WTC11 (cell line): ENCODE results near the gene ITM2A. TPM values are rescaled to one million over a fixed set of nuclear protein-coding genes. Genes with fewer than 3 reads are reported as not detected.

Experiments used
- ATAC-seq: fragments of 200-7000 bp; cut with Tn5 transposase; 2 replicates; pipeline ENCODE4 v1.10.0; 2021; ENCODE audit warnings: mild to moderate bottlenecking, moderate library complexity
- CTCF ChIA-PET: fragments of 300-600 bp; sonication (Branson Sonifier 250); formaldehyde crosslinking; loops from one replicate; lab custom pipeline; 2021; ENCODE audit warnings: antibody characterized with exemption; lab: Charles Lee
- POLR2A ChIA-PET: fragments of 350-600 bp; sonication (Branson Sonifier 250); formaldehyde crosslinking; loops from one replicate; lab custom pipeline; 2021; ENCODE audit warnings: antibody characterized with exemption; lab: Charles Lee
- DNase-seq: peaks from one replicate; pipeline ENCODE4 v3.0.0; 2021; ENCODE audit warnings: low spot score
- H3K27ac Mint-ChIP-seq: 2 replicates; pipeline ENCODE4 v1.8.0; 2021; ENCODE audit warnings: mixed read lengths
- H3K27me3 Mint-ChIP-seq: 2 replicates; pipeline ENCODE4 v1.8.0; 2021; ENCODE audit warnings: low read depth, mild to moderate bottlenecking, moderate library complexity, mixed read lengths
- H3K36me3 Mint-ChIP-seq: 2 replicates; pipeline ENCODE4 v1.8.0; 2021; ENCODE audit warnings: mixed read lengths
- H3K4me1 Mint-ChIP-seq: 2 replicates; pipeline ENCODE4 v1.8.0; 2022; ENCODE audit warnings: mixed read lengths
- H3K4me3 Mint-ChIP-seq: 2 replicates; pipeline ENCODE4 v1.8.0; 2021; ENCODE audit warnings: mild to moderate bottlenecking, moderate library complexity, mixed read lengths
- H3K9me3 Mint-ChIP-seq: 2 replicates; pipeline ENCODE4 v1.8.0; 2021; ENCODE audit warnings: mixed read lengths
- CREB1 ChIP-seq: sonication (generic); formaldehyde crosslinking; IDR thresholded peaks from 2 replicates; pipeline ENCODE4 v1.8.0; 2023; ENCODE audit warnings: mild to moderate bottlenecking, missing genetic modification reagents
- EMX1 ChIP-seq: fragments of 250-450 bp; sonication (Bioruptor Pico); IDR thresholded peaks from 2 replicates; pipeline ENCODE4 v1.8.0; 2021; ENCODE audit warnings: mild to moderate bottlenecking
- FOXK1 ChIP-seq: sonication (generic); formaldehyde crosslinking; IDR thresholded peaks from 2 replicates; pipeline ENCODE4 v1.8.0; 2022; ENCODE audit warnings: mild to moderate bottlenecking, moderate library complexity, missing genetic modification reagents
- SOX15 ChIP-seq: fragments of 250-450 bp; sonication (Bioruptor Pico); IDR thresholded peaks from 2 replicates; pipeline ENCODE4 v1.9.0; 2021; ENCODE audit warnings: mild to moderate bottlenecking
- ZNF232 ChIP-seq: sonication (generic); formaldehyde crosslinking; IDR thresholded peaks from 2 replicates; pipeline ENCODE4 v1.8.0; 2022; ENCODE audit warnings: mild to moderate bottlenecking, missing genetic modification reagents
- ZNF263 ChIP-seq: sonication (generic); formaldehyde crosslinking; IDR thresholded peaks from 2 replicates; pipeline ENCODE4 v1.8.1; 2022; ENCODE audit warnings: low read depth, mild to moderate bottlenecking, moderate library complexity, missing genetic modification reagents
- total RNA-seq: library from RNA; stranded (reverse); gene quantifications from 3 replicates; pipeline ENCODE4 v1.2.3, GENCODE V29; 2021
- TF ChIP-seq, protein P1 (sequence below): fragments of 250-450 bp; sonication (Bioruptor Pico); IDR thresholded peaks from 2 replicates; pipeline ENCODE4 v1.8.0; 2021; ENCODE audit warnings: mild to moderate bottlenecking
- TF ChIP-seq, protein P2 (sequence below): fragments of 250-450 bp; sonication (Bioruptor Pico); IDR thresholded peaks from 2 replicates; pipeline ENCODE4 v2.1.2; 2022; ENCODE audit warnings: mild to moderate bottlenecking, moderate library complexity
- TF ChIP-seq, protein P3 (sequence below): sonication (generic); formaldehyde crosslinking; IDR thresholded peaks from 2 replicates; pipeline ENCODE4 v1.8.1; 2022; ENCODE audit warnings: low read depth, mild to moderate bottlenecking, moderate library complexity, missing genetic modification reagents, borderline replicate concordance

ITM2A gene
- total RNA-seq, 1 experiment from 2014 or later: 43.4 TPM

DNA sequence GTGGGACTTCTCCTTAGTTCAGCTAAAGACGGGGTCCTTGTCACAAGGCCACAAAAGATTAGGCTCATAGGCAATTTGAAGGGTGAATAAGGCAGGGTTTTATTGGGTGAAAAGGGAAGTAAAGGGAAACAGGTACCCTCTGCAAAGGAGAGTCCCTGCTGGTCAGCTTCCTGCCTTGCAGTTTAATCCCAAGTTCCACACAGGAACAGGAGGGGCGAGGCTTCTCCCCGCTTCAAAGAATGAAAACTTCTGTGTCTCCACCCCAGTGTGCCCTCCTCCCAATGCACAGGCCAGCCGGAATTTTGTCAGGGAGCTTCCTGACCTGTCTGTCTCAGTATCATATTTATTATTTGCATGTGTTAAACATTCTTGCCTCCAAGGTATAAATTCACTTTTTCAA lies 37.1 kb downstream of the ITM2A start (continued):
- no peak for TF ChIP-seq ZNF232

GRCh38 chrX:79325263-79325958 lies 41.7 kb downstream of the ITM2A start:
- POLR2A ChIA-PET: no interaction called here

More at GRCh38 chrX:79325263-79325958, 41.7 kb downstream of the ITM2A start:
- DNase-seq (peak; percentile 11), ATAC-seq (peak; percentile 79)
- Mint-ChIP-seq H3K27ac (no peak overlapping the region; the same call in 1 of the 2 replicates), H3K36me3 (no peaks in the 10 kb centered on the region), H3K27me3 (no peaks in the 10 kb centered on the region), H3K9me3 (no peaks in the 10 kb centered on the region), H3K4me1 (peaks cover 19% of the 10 kb centered on the region), H3K4me3 (no peak overlapping the region)
- CTCF ChIA-PET: interaction anchor here (1.8 kb wide), 1 partner anchor 87 kb away, joined by 4 read pairs; no protein-coding TSS in a partner anchor
- TF ChIP-seq, protein P1, sequence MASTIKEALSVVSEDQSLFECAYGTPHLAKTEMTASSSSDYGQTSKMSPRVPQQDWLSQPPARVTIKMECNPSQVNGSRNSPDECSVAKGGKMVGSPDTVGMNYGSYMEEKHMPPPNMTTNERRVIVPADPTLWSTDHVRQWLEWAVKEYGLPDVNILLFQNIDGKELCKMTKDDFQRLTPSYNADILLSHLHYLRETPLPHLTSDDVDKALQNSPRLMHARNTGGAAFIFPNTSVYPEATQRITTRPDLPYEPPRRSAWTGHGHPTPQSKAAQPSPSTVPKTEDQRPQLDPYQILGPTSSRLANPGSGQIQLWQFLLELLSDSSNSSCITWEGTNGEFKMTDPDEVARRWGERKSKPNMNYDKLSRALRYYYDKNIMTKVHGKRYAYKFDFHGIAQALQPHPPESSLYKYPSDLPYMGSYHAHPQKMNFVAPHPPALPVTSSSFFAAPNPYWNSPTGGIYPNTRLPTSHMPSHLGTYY (CRISPR knock-in tag): no peak
- no peak for TF ChIP-seq CREB1 (CRISPR knock-in tag)
- no peak for TF ChIP-seq EMX1
- TF ChIP-seq SOX15 (CRISPR knock-in tag): no peak
- TF ChIP-seq, protein P2, sequence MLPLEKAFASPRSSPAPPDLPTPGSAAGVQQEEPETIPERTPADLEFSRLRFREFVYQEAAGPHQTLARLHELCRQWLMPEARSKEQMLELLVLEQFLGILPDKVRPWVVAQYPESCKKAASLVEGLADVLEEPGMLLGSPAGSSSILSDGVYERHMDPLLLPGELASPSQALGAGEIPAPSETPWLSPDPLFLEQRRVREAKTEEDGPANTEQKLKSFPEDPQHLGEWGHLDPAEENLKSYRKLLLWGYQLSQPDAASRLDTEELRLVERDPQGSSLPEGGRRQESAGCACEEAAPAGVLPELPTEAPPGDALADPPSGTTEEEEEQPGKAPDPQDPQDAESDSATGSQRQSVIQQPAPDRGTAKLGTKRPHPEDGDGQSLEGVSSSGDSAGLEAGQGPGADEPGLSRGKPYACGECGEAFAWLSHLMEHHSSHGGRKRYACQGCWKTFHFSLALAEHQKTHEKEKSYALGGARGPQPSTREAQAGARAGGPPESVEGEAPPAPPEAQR (CRISPR knock-in tag): no peak
- TF ChIP-seq FOXK1 (CRISPR knock-in tag): no peak
- TF ChIP-seq ZNF263 (CRISPR knock-in tag): no peak
- TF ChIP-seq, protein P3, sequence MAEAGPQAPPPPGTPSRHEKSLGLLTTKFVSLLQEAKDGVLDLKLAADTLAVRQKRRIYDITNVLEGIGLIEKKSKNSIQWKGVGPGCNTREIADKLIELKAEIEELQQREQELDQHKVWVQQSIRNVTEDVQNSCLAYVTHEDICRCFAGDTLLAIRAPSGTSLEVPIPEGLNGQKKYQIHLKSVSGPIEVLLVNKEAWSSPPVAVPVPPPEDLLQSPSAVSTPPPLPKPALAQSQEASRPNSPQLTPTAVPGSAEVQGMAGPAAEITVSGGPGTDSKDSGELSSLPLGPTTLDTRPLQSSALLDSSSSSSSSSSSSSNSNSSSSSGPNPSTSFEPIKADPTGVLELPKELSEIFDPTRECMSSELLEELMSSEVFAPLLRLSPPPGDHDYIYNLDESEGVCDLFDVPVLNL (CRISPR knock-in tag): no peak

Other genes with a start within 250 kb of the ITM2A start
- gene GPR174, start 222.6 kb downstream of the ITM2A start, total RNA-seq: 0.04 to 0.05 TPM in 2 of 3 replicates, not detected in the other